ENCODE data around the gene COL19A1.

COL19A1 gene

GRCh38 chr6:70176842-70177550, 310.6 kb downstream of the COL19A1 start:
- DNase-seq = no peak

- DNase-seq = peak; percentile 79
Measured at GRCh38 chr6:70180183-70180900, 314.0 kb downstream of the COL19A1 start.

GRCh38 chr6:70180901-70181599, 314.7 kb downstream of the COL19A1 start:
- DNase-seq = peak; percentile 86

- no peak for DNase-seq
Measured at GRCh38 chr6:70183538-70183937, 317.2 kb downstream of the COL19A1 start.

- DNase-seq = no peak
Measured at GRCh38 chr6:70184723-70185122, 318.4 kb downstream of the COL19A1 start.

DNA sequence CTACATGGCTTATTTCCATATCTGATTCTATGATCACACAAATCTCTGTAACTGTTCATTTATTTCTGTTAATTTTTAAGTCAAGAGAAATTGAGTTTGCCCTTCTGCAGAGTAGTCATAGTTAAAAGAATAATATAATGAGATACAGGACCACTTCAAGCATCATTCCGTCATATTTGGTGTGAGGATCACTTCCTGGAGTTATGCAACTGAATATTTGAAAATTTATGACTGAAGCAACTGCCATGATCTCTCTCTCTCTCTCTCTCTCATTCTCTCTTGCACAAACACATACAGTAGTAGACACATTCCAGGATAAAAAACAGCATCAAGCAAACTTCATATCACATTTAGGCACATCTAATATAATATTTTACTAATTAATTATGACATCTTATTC, 320.1 kb downstream of the COL19A1 start:
- peak; percentile 52 for DNase-seq

GRCh38 chr6:70188202-70188601, 321.8 kb downstream of the COL19A1 start:
- no peak for DNase-seq

GRCh38 chr6:70194421-70194820, 328.1 kb downstream of the COL19A1 start:
- DNase-seq = no peak

- DNase-seq = no peak
Measured at GRCh38 chr6:70196531-70196930, 330.2 kb downstream of the COL19A1 start.

- no peak for DNase-seq
Measured at GRCh38 chr6:70198785-70199184, 332.4 kb downstream of the COL19A1 start.

DNA sequence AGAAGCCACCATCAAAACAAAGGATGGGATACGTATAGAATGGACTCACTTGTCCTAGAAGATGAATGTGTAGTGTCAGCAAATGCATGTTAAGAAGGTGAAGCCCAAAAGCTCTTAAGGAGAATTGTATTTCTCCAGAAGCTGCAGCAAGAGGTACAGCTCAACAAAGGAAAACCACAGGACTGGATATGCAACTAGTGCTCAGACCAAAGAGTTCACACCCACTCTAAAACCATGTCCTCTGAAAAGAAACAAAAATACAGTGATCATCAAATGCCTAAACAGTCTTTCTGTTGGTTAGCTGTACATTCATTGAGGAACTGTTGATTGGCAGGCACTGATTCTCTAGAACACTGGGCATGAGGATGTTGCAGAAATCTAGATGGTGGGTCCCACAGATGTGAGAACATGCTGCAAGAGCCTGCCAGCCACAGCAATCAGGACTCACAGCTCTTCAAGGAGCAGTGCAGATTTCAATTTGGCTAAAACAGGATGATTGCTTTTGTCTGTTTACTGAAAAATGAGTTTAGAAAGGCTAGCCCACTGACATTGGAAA, 342.0 kb downstream of the COL19A1 start:
- DNase-seq = no peak

DNA sequence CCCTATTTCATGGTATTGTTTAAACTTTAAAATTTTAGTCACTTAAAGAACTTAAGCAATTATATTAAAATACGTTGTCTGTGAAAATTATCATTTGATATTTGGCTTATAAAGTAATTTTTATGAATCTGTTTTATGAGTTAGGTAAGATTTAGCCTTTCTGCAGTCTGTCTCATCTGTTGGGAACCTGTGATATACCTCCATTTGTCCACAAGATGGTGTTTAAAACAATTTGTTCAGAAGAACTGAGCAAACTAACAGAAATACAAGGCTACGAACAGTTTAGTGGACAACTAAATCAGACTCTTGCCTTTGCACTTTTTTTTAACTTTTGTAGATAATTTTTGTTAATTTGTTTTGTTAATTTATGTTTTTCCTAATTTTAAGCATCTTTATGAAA, 344.1 kb downstream of the COL19A1 start:
- DNase-seq = peak; percentile 4

- DNase-seq = no peak
Measured at GRCh38 chr6:70215460-70216108, 349.2 kb downstream of the COL19A1 start.

DNA sequence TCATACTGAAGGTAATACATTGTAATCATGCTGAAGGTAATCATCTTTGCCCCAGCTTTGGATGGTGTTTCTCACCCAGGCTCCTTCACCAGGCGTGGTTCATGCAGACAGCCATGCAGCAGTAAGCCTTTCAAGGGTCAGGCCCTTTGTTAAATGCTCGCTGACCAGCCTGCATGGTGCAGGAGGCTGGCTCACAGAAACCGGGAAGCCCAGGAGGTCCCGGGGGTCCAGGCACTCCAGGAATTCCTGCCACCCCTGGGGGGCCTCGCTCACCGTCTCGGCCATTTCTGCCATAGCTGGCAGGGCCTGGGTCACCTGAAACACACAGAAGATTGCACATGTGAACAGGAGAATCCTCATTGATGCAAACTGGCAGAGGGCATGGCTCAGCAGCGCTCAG, 350.4 kb downstream of the COL19A1 start:
- no peak for DNase-seq

- DNase-seq = no peak
Measured at GRCh38 chr6:70219943-70220613, 353.7 kb downstream of the COL19A1 start.

DNA sequence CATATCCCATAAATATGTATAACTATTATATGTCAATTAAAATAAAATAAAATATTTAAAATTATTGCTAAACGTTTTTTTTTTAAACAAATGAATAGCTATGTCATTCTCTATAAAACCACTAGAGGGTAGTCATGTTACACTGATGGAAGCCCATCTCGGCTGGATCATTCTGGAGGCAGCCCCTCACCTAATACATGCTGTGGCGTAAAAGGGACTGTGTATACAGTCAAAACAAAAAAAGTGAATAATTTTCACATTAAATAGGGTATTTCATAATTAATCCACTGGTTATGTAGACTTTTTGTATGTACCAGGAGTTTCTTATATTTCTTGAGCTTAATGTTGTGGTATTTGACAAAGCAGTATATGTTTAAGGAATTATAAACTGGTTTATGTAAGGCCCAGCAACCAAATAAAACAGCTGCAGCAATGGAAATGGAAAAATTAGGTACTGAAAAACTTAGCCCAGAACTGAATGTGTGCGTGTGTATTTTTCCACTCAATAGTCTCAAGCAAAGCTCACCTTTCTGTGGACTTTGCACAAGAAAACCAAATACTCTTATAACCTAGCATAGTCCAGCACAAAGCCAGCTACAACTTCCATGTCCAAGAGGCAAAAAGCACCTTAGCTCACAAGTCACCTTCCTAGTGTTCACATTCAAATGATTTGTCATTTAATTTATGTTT, 354.8 kb downstream of the COL19A1 start:
- peak; percentile 24 for DNase-seq

DNA sequence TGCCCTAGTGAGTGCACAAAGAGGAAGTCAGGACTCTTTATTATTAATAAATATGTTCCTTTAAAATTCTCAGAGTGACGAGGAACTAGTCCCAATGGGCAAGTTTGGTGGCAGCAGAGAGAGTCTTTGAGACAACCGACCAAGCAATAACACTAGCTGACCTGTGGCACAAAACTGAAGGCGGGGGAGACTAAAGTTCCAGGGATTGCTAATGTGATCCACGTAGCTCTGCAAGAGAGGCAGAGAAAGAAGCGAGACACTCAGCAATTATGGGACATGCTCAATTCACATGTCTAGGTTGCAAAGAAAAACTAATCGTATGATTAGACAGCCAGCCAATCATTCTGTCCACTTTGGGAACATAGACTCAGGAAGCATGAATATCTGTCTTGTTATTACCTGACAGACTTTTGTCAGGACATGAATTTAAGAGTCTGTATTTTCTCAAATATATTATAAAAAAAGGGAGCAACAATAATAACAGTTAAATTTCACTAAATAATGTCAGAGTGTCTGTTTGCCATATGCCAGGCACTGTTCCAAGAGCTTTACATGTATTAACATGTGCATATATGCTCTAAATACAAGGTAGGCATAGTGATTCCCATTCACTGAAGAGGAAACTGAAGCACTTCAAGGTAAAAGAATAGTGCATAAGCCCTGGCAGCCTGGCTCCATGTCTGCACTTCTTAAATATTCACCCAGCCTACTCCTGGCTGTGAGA, 355.5 kb downstream of the COL19A1 start:
- DNase-seq = no peak

DNA sequence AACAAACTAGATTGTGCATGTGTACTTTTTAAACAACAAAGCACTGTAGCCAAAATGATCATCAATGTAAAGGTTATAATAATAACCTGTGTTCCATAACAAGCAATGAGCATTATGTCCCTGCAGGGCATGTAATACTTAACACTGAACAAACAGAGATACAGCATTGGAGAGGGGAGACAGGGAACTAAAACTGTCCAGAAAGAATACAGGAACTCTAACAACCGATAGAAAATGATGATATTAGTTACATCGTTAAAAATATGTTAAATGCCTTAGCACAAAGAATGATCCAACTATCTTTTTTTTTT, 356.0 kb downstream of the COL19A1 start:
- DNase-seq = no peak

DNA sequence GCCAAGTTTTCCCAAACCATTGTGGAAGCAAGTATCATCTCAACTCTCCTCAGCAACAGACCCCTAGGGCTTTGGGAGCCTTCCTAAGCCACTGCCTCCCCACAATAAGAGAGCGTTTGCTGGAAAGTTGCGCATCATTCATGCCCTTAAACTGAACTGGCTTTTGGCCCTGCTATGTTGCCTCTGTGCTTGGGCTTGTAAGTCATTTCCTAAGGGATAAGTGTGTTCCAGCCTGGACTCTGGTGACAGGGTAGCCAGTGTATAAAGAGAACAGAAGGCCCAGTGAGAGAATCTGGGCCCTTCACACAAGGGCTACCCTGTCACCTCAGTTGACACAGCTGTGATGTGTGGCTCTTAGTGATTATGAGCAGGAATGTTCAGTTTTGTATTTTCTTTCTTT, 358.7 kb downstream of the COL19A1 start:
- DNase-seq = no peak

GRCh38 chr6:70231311-70231710, 365.0 kb downstream of the COL19A1 start:
- no peak for DNase-seq

GRCh38 chr6:70234561-70235236, 368.3 kb downstream of the COL19A1 start:
- no peak for DNase-seq

Measured in fibroblast of skin of right biceps (primary cell).